GM19240 (cell line): ENCODE data around the gene COL17A1.

Experiments used
- DNase-seq: peaks from one replicate; pipeline ENCODE4 v3.0.0; 2011; ENCODE audit warnings: low spot score; ENCODE audit not compliant: insufficient read length

The COL17A1 gene

GRCh38 chr10:104053201-104053600 lies 32.5 kb downstream of the COL17A1 start:
- DNase-seq = no peak

DNA sequence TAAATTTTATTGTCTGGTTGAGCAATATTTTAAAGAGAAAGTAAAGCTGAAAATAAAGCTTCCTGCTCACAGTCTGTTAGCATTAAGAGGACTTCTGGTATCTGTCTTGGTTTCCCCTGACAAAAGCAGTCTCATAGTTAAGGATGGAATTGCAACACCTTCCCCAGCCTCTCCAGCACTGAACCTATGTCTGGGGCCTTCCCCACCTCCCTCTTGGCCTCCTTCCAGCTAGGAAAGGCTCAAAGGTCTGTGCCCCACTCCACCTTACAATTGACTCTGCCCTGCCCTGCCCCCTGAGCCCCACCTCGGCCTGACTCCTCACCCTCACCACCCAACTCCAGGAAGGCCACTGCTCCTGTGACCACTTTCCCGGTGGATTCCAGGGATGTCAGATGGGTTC lies 33.2 kb downstream of the COL17A1 start:
- DNase-seq = no peak

GRCh38 chr10:104049504-104050250 lies 36.0 kb downstream of the COL17A1 start:
- DNase-seq = no peak

DNA sequence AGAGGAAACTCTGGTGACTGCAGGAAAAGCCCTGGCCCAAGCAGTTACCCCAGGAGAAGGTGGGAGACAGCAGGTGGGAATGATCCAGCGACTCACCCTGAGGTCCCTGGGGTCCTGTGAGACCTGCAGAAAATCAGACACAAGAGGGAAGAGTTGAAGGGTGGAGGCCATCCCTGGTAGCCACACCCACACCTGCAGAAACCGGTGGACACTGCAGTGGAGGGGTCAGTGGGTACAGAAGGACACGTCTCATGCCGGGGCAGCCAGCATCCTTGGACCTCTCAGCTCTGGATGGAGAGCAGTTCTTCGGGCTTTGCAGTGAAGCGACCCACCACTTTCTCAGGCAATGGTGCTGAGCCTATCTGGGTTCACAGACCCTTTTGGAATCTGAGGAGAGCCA lies 39.0 kb downstream of the COL17A1 start:
- DNase-seq = no peak

DNA sequence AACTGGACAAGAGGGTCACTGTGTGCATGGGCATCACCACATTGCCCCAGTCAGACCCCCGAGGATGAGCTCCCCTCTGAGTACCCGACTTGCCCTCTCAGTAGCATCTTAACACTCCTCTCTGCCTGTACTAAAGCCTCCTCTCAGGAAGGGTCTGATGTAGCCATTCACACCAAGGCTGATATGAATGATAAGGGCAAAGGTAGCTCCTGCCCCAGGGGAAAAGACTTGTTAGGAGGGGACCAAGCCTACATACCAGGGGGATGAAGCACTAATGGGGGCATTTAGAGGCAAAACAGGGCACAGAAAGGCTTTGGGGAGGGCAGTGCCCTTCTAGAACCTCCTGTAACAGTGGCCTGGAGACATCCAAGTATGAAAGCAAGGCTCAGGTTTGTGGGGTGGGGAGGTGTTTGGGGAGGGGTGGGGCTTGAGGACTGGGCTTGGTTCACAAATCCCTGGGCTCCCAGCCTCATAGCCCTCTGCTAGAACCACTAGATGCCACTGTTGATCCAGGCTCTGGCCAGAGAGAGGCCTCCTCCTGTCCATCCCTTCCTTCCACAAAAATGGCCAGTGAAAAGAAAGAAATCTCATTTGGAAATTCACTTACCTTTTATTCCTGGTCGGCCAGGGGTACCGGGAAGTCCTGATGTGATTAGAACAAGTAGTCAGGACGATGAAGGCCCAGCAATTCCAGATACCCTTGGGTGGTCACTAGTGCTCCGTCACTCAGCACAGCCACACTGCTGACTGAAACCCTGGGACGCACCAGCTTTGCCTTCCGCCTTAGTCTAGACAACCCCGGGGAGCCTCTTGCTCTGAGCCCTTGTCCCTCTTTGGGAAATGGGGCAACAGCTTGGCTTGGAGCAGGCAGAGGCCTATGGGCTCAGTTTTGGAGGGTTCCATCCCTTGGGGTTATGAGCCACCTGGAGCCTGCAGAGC lies 40.3 kb downstream of the COL17A1 start:
- no peak for DNase-seq

- DNase-seq = no peak
These were observed 41.8 kb downstream of the COL17A1 start for GRCh38 chr10:104043854-104044253.

GRCh38 chr10:104043185-104043830 lies 42.4 kb downstream of the COL17A1 start:
- DNase-seq = no peak

DNA sequence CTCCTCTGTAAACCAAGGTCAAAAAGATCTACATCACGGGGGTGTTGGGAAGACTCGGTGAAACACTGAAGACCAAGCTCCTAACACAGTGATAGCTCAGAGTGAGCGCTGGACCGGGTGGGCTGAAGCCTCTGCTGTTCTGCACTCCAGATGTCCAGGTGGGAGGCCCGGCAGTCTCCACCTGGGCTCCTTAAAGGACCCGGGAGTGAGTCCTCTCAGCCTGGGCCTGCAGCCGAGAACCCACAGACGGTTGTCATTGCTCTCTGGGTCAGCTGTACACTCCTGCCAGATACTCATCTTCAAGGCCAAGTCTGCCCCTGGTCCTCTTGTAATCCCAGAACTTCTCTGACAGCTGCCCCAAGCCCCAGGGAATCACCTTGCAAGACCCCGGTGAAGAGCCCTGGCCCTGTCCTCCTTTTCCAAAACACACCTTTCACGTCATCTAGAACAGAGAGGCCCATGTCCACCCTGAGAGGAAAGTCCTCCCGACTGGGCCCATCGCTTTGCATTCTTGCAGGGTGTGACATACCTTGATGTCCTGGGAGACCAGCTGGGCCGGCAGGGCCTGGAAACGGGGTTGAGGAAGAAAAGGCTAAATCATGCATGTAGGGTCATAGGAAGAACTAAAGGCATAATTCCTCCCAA lies 43.7 kb downstream of the COL17A1 start:
- DNase-seq = no peak

DNA sequence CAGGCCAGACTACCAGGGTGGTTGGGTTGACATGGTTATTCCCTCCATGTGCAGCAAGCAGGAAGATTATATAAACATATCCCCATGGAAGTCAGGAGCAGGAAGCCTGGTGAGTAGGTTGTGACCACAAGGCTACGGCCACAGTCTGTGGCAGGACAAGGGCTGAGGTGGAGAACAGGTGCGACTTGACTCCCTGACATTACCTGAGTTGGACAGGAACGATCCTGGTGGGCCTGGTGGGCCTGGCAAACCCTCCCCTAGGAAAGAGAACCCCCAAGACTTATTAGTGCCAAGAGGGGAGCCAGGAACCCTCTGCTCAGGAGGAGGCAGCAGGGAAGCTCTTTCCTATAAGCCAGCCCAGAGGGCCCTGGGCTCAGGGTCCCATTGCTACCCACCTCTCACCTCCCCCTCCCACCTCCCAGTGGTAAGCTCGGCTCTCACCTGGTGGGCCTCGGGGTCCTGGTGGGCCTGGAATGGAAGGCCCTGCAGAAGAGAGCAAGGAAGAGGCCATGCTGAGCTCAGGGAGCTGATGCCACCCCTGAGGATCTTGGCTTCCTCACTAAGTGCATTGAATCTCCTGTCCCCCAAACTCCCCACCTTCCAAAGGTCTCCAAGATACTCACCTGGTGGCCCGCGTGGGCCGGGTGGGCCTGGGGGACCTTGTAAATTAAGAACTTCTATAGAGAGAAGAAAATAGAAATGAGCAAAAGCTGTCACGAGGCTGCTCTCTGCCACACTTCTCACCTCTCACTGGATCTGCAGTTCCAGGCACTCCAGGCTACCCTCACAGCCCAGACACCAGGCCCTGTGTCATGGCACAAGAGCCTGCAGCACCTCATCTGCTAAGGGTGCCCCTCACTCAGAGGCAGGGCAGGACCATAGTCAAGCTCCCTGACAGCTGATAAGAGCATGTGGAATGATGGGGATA lies 44.6 kb downstream of the COL17A1 start:
- no peak for DNase-seq

- DNase-seq = no peak
These were observed 45.3 kb downstream of the COL17A1 start for GRCh38 chr10:104040382-104040781.

- DNase-seq = no peak
These were observed 46.5 kb downstream of the COL17A1 start for GRCh38 chr10:104038958-104039752.

DNA sequence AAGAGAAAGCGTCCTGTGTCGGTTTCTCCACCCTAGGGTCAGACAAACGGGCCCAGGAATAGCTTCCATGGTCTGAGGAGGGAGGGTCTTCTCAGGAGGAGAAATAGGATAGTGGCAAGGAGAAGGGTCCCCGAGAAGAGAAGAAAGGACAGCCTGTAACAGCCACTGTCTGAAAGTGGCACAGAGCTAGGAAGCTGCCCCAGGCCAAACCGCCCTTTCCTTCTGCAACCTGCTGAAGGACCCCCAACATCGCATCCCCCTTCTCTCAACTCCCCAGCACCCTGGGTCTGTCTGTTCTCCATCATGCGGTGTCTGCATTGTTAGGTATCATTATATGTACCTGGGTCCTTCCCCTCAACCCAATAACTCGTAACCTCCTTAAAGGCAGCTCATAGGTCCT lies 47.1 kb downstream of the COL17A1 start:
- DNase-seq = no peak

GRCh38 chr10:104037261-104037951 lies 48.3 kb downstream of the COL17A1 start:
- no peak for DNase-seq

DNA sequence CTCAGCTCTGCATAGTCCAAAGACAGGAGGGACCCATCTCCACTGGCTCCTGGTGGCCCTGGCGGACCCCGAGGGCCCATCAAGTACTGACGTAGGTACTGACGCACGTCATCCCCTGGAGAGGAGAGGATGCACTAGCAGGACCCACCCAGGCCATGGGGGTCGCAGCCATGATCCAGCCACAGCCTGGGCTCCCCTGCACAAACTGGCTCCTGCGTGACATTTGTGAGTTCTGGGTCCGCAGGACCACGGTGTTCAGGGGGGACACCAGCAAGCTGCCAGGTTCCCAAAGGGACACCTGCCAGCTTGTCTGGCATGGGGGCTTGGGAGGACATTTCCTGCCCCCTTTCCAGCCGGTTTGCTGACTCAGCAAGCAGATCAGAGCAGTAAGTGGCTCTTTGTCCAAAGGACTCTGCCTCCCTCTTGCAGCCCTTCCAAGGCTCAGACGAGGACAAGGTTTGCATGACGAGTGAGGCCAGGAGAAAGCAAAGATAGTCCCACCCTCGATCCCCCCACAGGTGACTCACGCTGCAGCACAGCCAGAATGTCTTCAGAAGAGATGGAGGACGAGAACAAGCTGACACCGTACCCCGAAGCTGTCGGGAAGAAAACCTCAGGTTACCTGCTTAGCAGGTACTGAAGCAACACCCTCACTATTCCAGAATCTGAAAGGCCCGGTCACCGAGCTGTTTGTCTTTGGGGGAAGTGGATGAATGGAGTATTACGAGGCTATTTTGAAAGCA lies 49.0 kb downstream of the COL17A1 start:
- no peak for DNase-seq

DNA sequence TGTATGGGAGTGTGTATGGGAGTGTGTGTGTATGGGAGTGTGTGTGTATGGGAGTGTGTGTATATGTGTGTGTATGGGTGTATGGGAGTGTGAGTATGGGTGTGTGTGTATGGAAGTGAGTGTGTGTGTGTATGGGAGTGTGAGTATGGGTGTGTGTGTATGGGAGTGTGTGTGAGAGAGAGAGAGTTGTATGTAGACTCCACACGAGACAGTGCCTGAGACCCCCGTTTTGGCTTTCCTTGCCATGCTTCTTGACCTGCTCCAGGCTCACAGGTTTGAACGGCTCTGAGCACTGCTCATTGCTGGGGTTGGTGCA lies 49.7 kb downstream of the COL17A1 start:
- no peak for DNase-seq

GRCh38 chr10:104035194-104036068 lies 50.2 kb downstream of the COL17A1 start:
- DNase-seq = no peak

DNA sequence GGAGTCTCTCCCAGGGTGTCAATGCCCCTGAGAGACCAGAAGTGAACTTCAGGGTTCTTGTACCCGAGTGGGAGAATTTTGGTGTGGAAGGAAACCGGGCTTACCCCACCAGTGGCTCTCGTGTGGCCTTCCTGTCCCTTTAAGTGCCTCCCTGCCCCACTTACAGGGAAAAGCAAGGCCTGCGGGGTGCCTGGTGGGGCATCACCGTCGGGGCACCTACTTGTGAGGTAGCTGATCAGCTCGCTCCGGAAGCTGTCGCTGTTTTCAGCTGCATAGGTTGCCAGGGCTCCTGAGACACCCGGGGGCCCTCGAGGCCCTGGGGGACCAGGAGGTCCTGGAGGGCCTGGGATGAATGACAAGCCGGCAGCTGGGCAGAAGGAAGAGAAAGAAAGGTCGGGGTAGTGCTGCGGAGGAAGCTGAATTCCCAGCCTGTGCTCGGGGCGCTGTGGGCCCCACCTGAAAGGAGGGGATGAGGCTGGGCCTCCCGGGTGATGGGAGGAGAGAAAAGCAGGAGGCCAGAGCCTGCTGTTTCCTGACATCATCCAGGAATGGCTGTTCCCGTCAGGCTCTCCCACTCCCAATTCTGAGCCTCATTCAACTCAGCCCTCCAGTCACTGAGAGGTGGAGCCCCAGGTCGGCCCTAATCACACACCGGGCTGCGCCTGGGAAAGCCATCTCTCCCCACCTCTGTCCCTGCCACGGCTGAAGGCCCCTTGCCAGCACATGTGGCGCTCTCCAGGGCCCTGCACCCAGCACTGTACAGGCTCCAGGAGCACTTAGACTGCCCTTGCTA lies 51.1 kb downstream of the COL17A1 start:
- DNase-seq = no peak
